GM12873 (cell line): ENCODE measurements around the gene F5.

Source experiments
- TF ChIP-seq, protein P1 (sequence below): IDR thresholded peaks from 2 replicates; pipeline ENCODE4 v1.5.1; 2012; ENCODE audit warnings: low read depth, mild to moderate bottlenecking, moderate library complexity, low read length, control low read depth; ENCODE audit not compliant: insufficient read depth; ENCODE audit errors: missing control alignments

Gene F5

DNA sequence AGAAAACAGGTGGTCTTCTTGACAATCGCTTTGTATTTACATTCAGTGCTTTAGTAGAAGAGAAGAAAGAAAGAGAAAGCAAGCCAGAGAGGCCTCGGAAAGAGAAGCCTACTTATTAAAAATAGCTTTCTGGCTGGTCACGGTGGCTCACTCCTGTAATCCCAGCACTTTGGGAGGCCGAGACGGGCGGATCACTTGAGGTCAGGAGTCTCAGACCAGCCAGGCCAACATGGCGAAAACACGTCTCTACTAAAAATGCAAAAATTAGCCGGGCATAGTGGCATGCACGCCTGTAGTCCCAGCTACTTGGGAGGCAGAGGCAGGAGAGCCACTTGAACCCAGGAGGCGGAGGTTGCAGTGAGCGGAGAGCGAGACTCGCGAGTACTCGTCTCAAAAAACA lies 98.7 kb downstream of the F5 start:
- TF ChIP-seq, protein P1, sequence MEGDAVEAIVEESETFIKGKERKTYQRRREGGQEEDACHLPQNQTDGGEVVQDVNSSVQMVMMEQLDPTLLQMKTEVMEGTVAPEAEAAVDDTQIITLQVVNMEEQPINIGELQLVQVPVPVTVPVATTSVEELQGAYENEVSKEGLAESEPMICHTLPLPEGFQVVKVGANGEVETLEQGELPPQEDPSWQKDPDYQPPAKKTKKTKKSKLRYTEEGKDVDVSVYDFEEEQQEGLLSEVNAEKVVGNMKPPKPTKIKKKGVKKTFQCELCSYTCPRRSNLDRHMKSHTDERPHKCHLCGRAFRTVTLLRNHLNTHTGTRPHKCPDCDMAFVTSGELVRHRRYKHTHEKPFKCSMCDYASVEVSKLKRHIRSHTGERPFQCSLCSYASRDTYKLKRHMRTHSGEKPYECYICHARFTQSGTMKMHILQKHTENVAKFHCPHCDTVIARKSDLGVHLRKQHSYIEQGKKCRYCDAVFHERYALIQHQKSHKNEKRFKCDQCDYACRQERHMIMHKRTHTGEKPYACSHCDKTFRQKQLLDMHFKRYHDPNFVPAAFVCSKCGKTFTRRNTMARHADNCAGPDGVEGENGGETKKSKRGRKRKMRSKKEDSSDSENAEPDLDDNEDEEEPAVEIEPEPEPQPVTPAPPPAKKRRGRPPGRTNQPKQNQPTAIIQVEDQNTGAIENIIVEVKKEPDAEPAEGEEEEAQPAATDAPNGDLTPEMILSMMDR = no peak

DNA sequence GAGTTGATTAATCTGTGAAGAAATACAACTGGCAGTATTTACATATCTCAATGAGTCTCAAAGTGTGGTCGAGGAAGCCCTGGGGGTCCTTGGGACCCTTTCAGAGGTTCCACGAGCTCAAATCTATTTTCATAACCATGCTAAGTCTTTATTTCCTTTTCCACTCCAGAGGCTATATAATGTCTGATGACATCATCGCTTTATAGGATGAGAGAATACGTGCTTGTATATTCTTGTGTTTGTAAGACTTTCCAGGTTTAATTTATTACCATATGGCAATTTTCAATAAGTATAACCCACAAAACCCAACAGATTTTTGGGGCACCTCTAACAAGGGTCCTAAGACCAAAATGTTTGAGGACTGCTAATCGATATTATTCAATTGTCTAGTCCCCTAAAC lies 99.1 kb downstream of the F5 start:
- TF ChIP-seq, protein P1 = no peak

DNA sequence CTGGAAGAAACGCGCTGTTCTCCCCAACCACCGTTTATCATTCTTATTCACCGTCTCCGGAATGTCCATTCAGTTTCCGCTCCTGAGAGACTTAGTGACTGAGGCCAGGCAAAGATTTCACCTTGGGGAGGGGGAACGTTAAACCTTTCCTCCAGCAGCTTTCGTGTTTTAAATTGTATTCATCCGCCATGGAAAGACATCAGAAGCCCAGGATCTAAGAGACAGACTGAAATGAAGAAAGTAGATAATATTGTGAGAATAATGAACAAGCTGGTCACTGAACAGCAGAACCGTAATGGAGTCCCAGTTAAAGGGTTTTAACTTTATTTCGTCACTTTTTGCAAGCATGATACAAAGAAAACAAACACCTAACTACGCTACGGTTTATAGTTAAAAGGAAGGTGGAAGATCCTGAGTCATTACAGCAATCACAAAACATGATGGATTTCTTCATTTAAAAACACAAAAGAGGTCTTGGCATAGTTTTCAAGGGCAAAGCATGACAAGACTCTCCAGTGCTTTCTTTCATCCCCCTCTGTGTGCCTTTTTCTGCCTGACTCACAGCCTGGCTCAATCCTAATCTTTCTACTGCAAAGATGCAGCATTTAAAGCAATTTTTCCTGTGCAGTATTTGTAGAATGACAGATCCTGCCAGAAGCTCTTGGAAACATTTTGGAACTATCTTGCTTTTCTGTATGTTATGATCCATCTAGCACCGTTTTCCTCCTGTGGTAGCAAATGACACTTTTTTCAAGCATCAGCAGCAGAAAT lies 99.8 kb downstream of the F5 start:
- TF ChIP-seq, protein P1 = no peak

DNA sequence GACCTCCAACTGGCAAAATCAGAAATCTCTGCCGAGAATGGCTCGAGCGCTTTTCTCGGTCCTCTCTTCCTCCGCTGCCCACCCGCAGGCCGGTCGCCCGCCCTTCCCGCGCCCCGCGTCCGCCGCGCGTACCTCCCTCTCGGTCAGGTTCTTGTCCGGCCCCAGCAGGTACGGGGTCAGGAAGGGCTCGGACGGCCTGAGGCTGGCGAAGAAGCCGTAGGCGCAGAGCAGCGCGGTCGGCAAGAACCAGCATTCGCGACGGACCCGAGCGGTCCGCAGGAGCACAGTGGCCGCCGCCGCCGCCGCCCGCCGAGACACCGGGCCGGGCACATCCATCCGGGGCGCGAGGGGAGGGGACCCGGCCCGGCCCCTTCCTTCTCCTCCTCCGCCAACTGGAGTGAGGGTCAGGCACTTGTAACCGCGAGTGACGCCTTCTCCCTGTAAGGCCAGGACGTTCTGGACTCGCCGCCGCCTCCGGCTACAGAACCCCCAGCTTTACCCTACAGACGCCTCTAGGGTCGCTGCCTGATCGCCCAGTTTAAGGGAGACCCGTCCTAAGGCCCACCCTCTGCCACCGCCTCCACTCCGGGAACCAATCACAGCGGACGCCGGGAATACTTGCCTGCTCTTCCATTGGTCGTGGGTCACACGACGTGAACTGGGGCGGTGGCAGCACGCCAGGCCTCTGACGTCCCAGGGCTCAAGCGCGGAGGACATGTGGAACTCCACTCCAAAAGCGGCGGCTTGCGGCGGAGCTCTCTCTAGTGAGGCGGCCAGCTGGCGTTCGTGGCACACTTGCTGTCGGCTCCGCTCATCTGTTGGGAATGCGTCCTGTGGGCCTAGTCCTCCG lies 100.6 kb downstream of the F5 start, which contains the start of gene SLC19A2:
Gene SLC19A2, minus strand, starts transcription at position 514 of the 850 bp plus-strand sequence. Its CDS starts 178 bp downstream, at position 336.
- TF ChIP-seq, protein P1 = peak; percentile 48

DNA sequence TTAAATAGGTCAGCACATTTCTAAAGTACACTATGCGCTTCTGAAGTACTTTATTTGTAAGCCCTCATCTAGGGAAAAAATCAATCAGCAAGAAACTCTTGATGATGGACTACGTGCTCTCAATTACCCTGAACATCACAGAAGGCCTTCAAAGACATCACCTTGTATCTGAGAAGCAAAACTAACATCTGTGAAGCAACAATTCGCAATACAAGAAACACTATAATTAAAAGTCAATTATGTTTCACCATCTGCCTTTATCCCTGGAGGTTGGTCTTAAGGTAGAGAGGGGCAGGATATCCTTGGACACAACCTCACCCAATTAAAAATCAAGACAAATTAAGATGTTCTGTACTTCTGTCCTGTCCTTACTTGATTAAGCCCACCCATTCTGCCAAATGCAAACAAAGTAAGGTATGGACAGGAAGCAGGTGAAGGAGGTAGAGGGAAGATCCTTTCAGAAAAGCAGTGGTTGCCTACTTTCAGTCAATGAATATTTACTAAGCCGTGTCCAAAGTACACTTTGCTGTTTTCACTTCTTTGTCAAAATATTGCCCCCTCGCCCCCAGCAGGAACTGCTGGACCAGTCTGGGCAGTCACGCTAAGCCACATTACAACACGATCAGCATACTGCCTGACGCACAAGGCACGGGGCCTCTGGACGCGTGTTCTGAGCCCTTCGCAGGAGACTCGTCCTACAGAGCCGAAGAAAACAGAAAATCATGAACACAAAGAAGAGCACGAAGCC lies 101.4 kb downstream of the F5 start:
- TF ChIP-seq, protein P1 = no peak

DNA sequence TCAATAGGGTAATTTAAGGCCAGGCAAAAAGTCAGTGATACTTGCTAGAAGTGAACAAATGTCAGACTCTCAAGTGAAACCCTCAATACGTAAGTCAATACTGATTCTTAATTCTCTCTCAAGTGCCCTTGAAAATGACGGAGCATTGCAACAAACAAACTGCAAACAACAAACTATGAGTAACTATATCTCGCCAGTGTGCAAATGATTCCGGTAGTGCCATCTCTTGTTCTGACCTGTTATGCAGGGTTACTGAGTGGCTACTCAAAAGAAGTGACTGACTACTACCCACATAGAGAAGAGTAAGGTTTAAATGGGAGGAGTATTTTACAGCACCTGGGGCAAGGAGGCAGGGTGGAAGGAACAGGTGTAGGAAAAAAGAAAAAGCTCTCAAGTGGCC lies 102.2 kb downstream of the F5 start:
- TF ChIP-seq, protein P1 = no peak
